Activated T-helper 2 cell treated with anti-CD3 and anti-CD28 coated beads, Interferon-gamma antibody, Interleukin-2, Interleukin-4, amounts not matched to agents 10 μg/mL and 5 μg/mL and 100 μg/mL, durations not matched to agents 14 hours and 24 hours and 36 hours (primary cell): ENCODE data around the gene SLF2. TPM values are rescaled to one million over a fixed set of nuclear protein-coding genes. Genes with fewer than 3 reads are reported as not detected.

ENCODE experiments used
- DNase-seq: peaks from one replicate; pipeline ENCODE4 v3.0.0; 2021; ENCODE audit warnings: low spot score
- H3K27ac Mint-ChIP-seq: one replicate; pipeline ENCODE4 v1.8.0; 2021; ENCODE audit warnings: mixed read lengths
- H3K27me3 Mint-ChIP-seq: one replicate; pipeline ENCODE4 v1.8.0; 2021; ENCODE audit warnings: low read depth, mixed read lengths
- H3K36me3 Mint-ChIP-seq: one replicate; pipeline ENCODE4 v1.8.0; 2021; ENCODE audit warnings: low read depth, mixed read lengths
- H3K4me1 Mint-ChIP-seq: one replicate; pipeline ENCODE4 v1.8.0; 2021; ENCODE audit warnings: low read depth, mixed read lengths
- H3K4me3 Mint-ChIP-seq: one replicate; pipeline ENCODE4 v1.8.0; 2021; ENCODE audit warnings: low read depth, mild to moderate bottlenecking, moderate library complexity, mixed read lengths
- H3K9me3 Mint-ChIP-seq: one replicate; pipeline ENCODE4 v1.8.0; 2021; ENCODE audit warnings: mixed read lengths
- intact Hi-C: fragments of 100-400 bp; cut with micrococcal nuclease; formaldehyde crosslinking; loops from one replicate; pipeline ENCODE4 v1.15.1; 2023
- total RNA-seq: library from RNA; stranded (reverse); gene quantifications from 2 replicates; pipeline ENCODE4 v1.2.3, GENCODE V29; 2022

SLF2 gene
- total RNA-seq, 1 donor from 2014 or later, result 34.0 TPM

- Mint-ChIP-seq H3K9me3 (no peaks in the 10 kb centered on the region), H3K4me1 (peaks cover 18% of the 10 kb centered on the region), H3K27ac (peak overlapping the region; percentile 89), H3K27me3 (peaks cover 3% of the 10 kb centered on the region), H3K36me3 (peaks cover 28% of the 10 kb centered on the region), H3K4me3 (peak overlapping the region; percentile 90)
- DNase-seq, result peak; percentile 68
- intact Hi-C loops, result loop anchor here (1.0 to 5.0 kb wide), 5 partner anchors 10 to 460 kb away; partner anchors contain the start of genes HIF1AN, MRPL43, SLF2 and TWNK
Observed at GRCh38 chr10:100997360-100998182, 84.8 kb downstream of the SLF2 start.

- H3K36me3 Mint-ChIP-seq, result peaks cover 20% of the 10 kb centered on the region
- DNase-seq, result peak; percentile 22
- intact Hi-C loops, result loop anchor here (1.0 to 5.0 kb wide), 4 partner anchors 34 to 461 kb away; partner anchors contain the start of genes HIF1AN and SLF2
- peak overlapping the region; percentile 90 for H3K4me3 Mint-ChIP-seq
- H3K27me3 Mint-ChIP-seq, result peaks cover 3% of the 10 kb centered on the region
- H3K9me3 Mint-ChIP-seq, result no peaks in the 10 kb centered on the region
- peaks cover 18% of the 10 kb centered on the region for H3K4me1 Mint-ChIP-seq
- peak overlapping the region; percentile 91 for H3K27ac Mint-ChIP-seq
Observed at GRCh38 chr10:100998183-100998990, 85.6 kb downstream of the SLF2 start.

GRCh38 chr10:100998991-100999741 is 86.4 kb downstream of the SLF2 start:
- Mint-ChIP-seq H3K27ac (peak overlapping the region; percentile 91), H3K4me1 (peaks cover 18% of the 10 kb centered on the region), H3K36me3 (peaks cover 15% of the 10 kb centered on the region), H3K27me3 (peaks cover 3% of the 10 kb centered on the region), H3K9me3 (no peaks in the 10 kb centered on the region), H3K4me3 (peak overlapping the region; percentile 90)
- peak; percentile 73 for DNase-seq
- intact Hi-C loops, result loop anchor here (1.0 to 5.0 kb wide), 5 partner anchors 14 to 462 kb away; partner anchors contain the start of genes HIF1AN and SLF2

GRCh38 chr10:100999742-101000126 is 87.0 kb downstream of the SLF2 start, which contains the start of gene LZTS2:
Gene LZTS2 (plus strand): TSS chr10:100999808. CDS start chr10:101002539, 2,731 bp downstream.
- peak within 1 kb of the TSS; percentile 90 for H3K4me3 Mint-ChIP-seq
- H3K4me1 Mint-ChIP-seq, result peaks cover 18% of the 10 kb centered on the region
- no peak for DNase-seq
- intact Hi-C loops, result loop anchor here (1.0 to 5.0 kb wide), 4 partner anchors 14 to 462 kb away; partner anchors contain the start of genes HIF1AN and SLF2
- H3K36me3 Mint-ChIP-seq, result peaks cover 9% of the 10 kb centered on the region
- peak within 1 kb of the TSS; percentile 91 for H3K27ac Mint-ChIP-seq
- no peaks in the 10 kb centered on the region for H3K9me3 Mint-ChIP-seq
- peaks cover 3% of the 10 kb centered on the region for H3K27me3 Mint-ChIP-seq

- peaks cover 10% of the 10 kb centered on the region for H3K36me3 Mint-ChIP-seq
- intact Hi-C loops, result no loop called here
- no peaks in the 10 kb centered on the region for H3K9me3 Mint-ChIP-seq
- peak overlapping the region; percentile 68 for H3K4me3 Mint-ChIP-seq
- DNase-seq, result no peak
- H3K4me1 Mint-ChIP-seq, result peaks cover 18% of the 10 kb centered on the region
- no peak overlapping the region for H3K27ac Mint-ChIP-seq
- peaks cover 3% of the 10 kb centered on the region for H3K27me3 Mint-ChIP-seq
Observed at GRCh38 chr10:101000127-101000914, 87.6 kb downstream of the SLF2 start.

- intact Hi-C loops, result no loop called here
- peaks cover 9% of the 10 kb centered on the region for H3K36me3 Mint-ChIP-seq
- H3K4me3 Mint-ChIP-seq, result peak overlapping the region; percentile 67
- peak overlapping the region; percentile 34 for H3K27ac Mint-ChIP-seq
- DNase-seq, result no peak
- no peaks in the 10 kb centered on the region for H3K9me3 Mint-ChIP-seq
- H3K27me3 Mint-ChIP-seq, result peaks cover 3% of the 10 kb centered on the region
- peaks cover 18% of the 10 kb centered on the region for H3K4me1 Mint-ChIP-seq
Observed at GRCh38 chr10:101000915-101001658, 88.3 kb downstream of the SLF2 start.

- H3K27ac Mint-ChIP-seq, result no peak overlapping the region
- peaks cover 3% of the 10 kb centered on the region for H3K27me3 Mint-ChIP-seq
- no peak overlapping the region for H3K4me3 Mint-ChIP-seq
- H3K9me3 Mint-ChIP-seq, result no peaks in the 10 kb centered on the region
- H3K36me3 Mint-ChIP-seq, result peaks cover 9% of the 10 kb centered on the region
- intact Hi-C loops, result no loop called here
- peaks cover 14% of the 10 kb centered on the region for H3K4me1 Mint-ChIP-seq
- no peak for DNase-seq
Observed at GRCh38 chr10:101001659-101002035, 88.9 kb downstream of the SLF2 start.

- intact Hi-C loops, result no loop called here
- no peak overlapping the region for H3K27ac Mint-ChIP-seq
- H3K4me1 Mint-ChIP-seq, result peaks cover 13% of the 10 kb centered on the region
- no peak overlapping the region for H3K4me3 Mint-ChIP-seq
- peaks cover 3% of the 10 kb centered on the region for H3K27me3 Mint-ChIP-seq
- no peaks in the 10 kb centered on the region for H3K9me3 Mint-ChIP-seq
- H3K36me3 Mint-ChIP-seq, result peaks cover 9% of the 10 kb centered on the region
- no peak for DNase-seq
Observed at GRCh38 chr10:101002456-101002855, 89.7 kb downstream of the SLF2 start.

GRCh38 chr10:101003639-101004206 is 91.0 kb downstream of the SLF2 start:
- intact Hi-C loops, result no loop called here
- Mint-ChIP-seq H3K4me3 (no peak overlapping the region), H3K9me3 (no peaks in the 10 kb centered on the region), H3K4me1 (peaks cover 5% of the 10 kb centered on the region), H3K27ac (no peak overlapping the region), H3K27me3 (peaks cover 3% of the 10 kb centered on the region), H3K36me3 (peaks cover 9% of the 10 kb centered on the region)
- DNase-seq, result no peak

GRCh38 chr10:101005361-101005760 is 92.6 kb downstream of the SLF2 start:
- intact Hi-C loops, result no loop called here
- Mint-ChIP-seq H3K36me3 (peaks cover 9% of the 10 kb centered on the region), H3K27me3 (peaks cover 3% of the 10 kb centered on the region), H3K9me3 (no peaks in the 10 kb centered on the region), H3K4me3 (no peak overlapping the region), H3K27ac (no peak overlapping the region), H3K4me1 (peaks cover 3% of the 10 kb centered on the region)
- no peak for DNase-seq
